Gastrocnemius medialis (tissue), 4 donors: ENCODE results near the gene GALNT10.

Experiments
- POLR2A ChIP-seq, 2 donors: fragments of 450-650 bp; IDR thresholded peaks; one replicate each; pipeline ENCODE4 v1.6.1; 2017; ENCODE audit warnings: antibody characterized with exemption in 2 of 2, mild to moderate bottlenecking in 2 of 2, moderate library complexity in 2 of 2
- TF ChIP-seq, protein P1 (sequence below), 5 experiments: fragments of 450-650 bp in 3 of 5; fragments of 200-600 bp in 2 of 5; sonication (generic) in 2 of 5; IDR thresholded peaks in 4 of 5; conservative IDR thresholded peaks in 1 of 5; 1 replicate in 4 of 5; 2 replicates in 1 of 5; pipeline ENCODE4 v1.5.1; 2016 to 2019; ENCODE audit warnings: antibody characterized with exemption in 5 of 5, mild to moderate bottlenecking in 3 of 5, moderate library complexity in 3 of 5

DNA sequence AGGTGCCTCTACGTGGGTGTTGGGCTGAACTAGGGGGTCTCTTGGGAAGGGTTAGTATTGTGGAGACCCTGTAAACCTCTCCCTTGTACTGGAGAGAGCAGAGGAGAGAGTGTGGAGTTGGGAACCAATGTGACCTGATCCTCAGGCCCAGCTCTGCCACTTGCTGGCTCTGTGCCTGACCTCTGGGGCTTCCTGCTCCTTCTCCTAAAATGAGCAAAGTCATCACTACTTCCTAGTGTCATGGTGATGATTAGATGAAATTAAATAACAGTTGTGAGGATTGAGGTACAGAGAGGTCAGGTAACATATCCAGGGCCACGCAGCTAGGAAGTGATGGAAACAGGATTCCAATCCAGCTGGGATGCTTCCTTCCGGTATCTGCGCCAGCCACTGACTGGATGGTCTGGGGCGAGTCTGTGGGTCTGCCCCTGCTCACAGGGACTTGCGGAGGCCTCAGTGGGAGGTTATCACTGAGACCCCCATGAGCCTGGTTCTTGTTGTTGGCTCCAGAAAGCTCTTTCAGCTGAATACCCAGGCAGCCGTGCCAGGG, 9.2 kb downstream of the GALNT10 start:
- TF ChIP-seq, protein P1, sequence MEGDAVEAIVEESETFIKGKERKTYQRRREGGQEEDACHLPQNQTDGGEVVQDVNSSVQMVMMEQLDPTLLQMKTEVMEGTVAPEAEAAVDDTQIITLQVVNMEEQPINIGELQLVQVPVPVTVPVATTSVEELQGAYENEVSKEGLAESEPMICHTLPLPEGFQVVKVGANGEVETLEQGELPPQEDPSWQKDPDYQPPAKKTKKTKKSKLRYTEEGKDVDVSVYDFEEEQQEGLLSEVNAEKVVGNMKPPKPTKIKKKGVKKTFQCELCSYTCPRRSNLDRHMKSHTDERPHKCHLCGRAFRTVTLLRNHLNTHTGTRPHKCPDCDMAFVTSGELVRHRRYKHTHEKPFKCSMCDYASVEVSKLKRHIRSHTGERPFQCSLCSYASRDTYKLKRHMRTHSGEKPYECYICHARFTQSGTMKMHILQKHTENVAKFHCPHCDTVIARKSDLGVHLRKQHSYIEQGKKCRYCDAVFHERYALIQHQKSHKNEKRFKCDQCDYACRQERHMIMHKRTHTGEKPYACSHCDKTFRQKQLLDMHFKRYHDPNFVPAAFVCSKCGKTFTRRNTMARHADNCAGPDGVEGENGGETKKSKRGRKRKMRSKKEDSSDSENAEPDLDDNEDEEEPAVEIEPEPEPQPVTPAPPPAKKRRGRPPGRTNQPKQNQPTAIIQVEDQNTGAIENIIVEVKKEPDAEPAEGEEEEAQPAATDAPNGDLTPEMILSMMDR (IDR thresholded peaks at IDR 0.05 in 4 of 5, conservative IDR thresholded peaks at IDR 0.05 in 1 of 5), result no peak
- TF ChIP-seq POLR2A (IDR thresholded peaks at IDR 0.05), result no peak
